HG03108 (cell line): ENCODE data around the gene CYP2D6.
"Not testable (repeated sequence)": the region's sequence is repeated elsewhere in the genome, so short reads cannot be mapped to it uniquely, and the experiment has no call there.

Experiments
- ATAC-seq: cut with Tn5 transposase; IDR thresholded peaks from one replicate; pipeline ENCODE4 v1.9.1; 2021; ENCODE audit warnings: moderate library complexity; ENCODE audit not compliant: unreplicated experiment

Gene CYP2D6

DNA sequence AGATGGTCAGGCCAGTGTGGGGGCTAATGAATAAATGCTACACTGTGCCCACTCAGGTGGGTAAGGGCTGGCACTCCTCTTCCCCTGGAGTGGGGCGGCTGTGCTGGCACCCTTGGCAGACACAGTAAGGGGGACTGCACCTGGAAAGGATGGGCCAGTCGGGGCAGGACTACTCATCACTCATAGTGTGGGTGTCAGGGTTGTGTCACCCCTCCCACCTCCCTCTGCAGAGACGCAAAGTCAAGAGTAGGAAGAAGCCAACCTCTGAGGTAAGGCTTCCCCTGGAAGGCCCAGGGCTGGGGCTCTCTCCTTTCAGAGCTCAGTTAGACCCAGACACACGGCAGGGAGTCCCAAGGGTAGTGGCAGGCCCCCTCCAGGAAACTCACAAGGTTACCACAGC, 5.1 kb upstream of the CYP2D6 start:
- ATAC-seq, result not testable (repeated sequence)

GRCh38 chr22:42134100-42135020, 3.8 kb upstream of the CYP2D6 start:
- ATAC-seq, result no peak

GRCh38 chr22:42132457-42132856, 1.8 kb upstream of the CYP2D6 start:
- no peak for ATAC-seq

- ATAC-seq, result no peak
Observed at GRCh38 chr22:42131562-42131961, 952 bp upstream of the CYP2D6 start.

DNA sequence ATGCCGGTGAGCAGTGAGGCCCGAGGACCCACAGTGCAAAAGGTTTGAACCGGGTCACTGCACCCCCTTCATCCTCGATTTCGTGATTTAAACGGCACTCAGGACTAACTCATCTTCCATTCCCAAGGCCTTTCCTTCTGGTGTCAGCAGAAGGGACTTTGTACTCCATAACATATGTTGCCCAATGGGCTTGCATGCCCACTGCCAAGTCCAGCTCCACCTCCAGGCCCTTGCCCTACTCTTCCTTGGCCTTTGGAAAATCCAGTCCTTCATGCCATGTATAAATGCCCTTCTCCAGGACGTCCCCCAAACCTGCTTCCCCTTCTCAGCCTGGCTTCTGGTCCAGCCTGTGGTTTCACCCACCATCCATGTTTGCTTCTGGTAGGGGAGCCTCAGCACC, 428 bp downstream of the CYP2D6 start:
- not testable (repeated sequence) for ATAC-seq

GRCh38 chr22:42128776-42129694, 1.6 kb downstream of the CYP2D6 start:
- ATAC-seq, result not testable (repeated sequence)

DNA sequence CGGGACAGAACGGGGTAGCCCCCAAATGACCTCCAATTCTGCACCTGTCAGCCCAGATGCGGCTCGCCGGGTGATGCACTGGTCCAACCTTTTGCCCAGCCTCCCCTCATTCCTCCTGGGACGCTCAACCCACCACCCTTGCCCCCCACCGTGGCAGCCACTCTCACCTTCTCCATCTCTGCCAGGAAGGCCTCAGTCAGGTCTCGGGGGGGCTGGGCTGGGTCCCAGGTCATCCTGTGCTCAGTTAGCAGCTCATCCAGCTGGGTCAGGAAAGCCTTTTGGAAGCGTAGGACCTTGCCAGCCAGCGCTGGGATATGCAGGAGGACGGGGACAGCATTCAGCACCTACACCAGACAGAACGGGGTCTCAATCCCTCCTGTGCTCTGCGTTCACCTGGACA, 2.6 kb downstream of the CYP2D6 start:
- ATAC-seq, result not testable (repeated sequence)

DNA sequence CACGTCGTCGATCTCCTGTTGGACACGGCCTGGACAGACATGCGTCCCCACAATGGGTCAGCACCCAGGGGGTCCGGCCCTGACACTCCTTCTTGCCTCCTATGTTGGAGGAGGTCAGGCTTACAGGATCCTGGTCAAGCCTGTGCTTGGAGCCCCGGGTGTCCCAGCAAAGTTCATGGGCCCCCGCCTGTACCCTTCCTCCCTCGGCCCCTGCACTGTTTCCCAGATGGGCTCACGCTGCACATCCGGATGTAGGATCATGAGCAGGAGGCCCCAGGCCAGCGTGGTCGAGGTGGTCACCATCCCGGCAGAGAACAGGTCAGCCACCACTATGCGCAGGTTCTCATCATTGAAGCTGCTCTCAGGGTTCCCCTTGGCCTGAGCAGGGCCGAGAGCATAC, 3.0 kb downstream of the CYP2D6 start:
- no peak for ATAC-seq

DNA sequence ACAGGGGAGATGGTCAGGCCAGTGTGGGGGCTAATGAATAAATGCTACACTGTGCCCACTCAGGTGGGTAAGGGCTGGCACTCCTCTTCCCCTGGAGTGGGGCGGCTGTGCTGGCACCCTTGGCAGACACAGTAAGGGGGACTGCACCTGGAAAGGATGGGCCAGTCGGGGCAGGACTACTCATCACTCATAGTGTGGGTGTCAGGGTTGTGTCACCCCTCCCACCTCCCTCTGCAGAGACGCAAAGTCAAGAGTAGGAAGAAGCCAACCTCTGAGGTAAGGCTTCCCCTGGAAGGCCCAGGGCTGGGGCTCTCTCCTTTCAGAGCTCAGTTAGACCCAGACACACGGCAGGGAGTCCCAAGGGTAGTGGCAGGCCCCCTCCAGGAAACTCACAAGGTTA, 7.1 kb downstream of the CYP2D6 start:
- ATAC-seq, result not testable (repeated sequence)

DNA sequence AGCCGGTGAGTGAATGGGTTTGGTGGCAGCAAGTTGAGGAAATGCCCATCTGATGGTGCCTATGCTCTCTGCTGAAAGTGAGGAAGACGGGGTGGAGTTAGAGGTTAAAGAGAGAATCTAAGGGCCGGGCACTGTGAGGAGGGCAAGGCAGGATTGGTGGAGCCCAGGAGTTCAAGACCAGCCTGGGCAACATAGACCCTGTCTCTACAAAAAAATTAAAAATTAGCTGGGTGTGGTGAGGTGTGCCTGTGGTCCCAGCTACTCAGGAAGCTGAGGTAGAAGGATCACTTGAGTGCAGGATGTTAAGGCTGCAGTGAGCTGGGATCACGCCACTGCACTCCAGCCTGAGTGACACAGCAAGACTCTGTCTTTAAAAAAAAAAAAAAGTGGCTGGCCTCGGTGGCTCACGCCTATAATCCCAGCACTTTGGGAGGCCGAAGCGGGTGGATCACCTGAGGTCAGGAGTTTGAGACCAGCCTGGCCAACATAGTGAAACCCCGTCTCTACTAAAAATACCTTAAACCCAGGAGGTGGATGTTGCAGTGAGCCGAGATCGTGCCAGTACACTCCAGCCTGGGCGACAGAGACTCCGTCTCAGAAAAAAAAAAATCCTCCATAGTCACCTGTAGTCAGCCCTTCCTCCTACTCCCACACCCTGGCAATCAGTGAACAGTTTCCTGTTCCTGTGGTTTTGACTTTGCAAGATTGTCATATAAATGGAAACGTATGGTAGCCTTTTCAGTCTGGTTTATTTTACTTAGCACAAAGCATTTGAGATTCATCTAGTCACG, 10.2 kb downstream of the CYP2D6 start:
- ATAC-seq, result not testable (repeated sequence)

GRCh38 chr22:42116848-42117424, 13.7 kb downstream of the CYP2D6 start:
- no peak for ATAC-seq

DNA sequence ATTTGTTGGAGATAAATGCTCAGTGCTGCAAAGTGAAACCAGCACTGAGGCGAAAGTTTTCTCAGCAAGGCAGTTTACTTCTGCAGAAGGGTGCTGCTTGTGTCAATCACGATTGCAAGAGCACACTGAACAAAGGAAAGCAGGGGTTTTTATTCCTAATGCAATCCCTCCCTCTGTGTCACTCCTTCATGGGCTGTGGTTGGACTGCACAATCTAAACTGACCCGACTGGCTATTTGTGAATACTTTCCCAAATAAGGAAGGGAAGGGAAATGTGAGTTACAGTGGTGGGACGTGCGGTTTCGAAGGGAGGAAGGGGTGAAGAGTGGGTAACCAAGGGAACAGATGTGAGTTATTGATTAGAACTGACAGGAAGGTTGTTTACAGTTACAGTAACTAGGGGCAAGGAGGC, 15.2 kb downstream of the CYP2D6 start:
- ATAC-seq, result not testable (repeated sequence)

DNA sequence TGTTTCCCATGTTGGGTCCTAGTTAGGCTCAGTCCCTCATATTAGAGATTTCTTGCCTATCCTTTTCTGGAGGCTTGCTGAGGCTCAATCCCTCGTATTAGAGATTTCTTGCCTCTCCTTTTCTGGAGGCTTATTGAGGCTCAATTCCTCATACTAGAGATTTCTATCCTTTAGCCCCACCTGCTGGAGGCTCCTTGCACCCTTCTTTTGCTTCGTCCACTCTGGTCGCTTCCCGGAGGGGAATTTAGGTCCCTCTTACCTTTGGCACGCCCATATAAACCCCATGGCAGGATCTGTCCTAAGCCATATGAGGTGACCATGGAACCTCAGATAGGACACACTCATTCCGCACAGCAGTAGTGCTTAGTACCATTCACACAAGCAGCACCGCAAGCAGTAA, 15.9 kb downstream of the CYP2D6 start:
- no peak for ATAC-seq

GRCh38 chr22:42112793-42113192, 17.8 kb downstream of the CYP2D6 start:
- not testable (repeated sequence) for ATAC-seq

DNA sequence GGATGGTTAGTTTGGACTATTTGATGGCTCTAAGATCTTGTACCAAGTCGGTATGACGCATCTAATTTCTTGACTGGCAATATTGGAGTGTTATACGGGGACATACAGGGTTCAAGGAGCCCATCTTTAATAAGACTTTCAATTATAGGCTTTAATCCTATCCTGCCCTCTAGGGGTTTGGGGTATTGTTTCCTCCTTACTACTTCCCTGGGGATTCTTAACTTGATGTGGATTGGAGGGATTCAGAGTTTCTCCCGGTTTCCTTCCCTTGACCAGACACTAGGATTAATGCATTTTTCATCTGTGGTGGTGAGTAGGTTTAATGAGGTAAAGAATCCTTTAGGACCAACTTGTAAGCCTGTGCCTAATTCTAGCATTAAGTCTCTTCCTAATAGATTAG, 18.8 kb downstream of the CYP2D6 start:
- no peak for ATAC-seq

- ATAC-seq, result no peak
Observed at GRCh38 chr22:42108848-42109247, 21.8 kb downstream of the CYP2D6 start.

DNA sequence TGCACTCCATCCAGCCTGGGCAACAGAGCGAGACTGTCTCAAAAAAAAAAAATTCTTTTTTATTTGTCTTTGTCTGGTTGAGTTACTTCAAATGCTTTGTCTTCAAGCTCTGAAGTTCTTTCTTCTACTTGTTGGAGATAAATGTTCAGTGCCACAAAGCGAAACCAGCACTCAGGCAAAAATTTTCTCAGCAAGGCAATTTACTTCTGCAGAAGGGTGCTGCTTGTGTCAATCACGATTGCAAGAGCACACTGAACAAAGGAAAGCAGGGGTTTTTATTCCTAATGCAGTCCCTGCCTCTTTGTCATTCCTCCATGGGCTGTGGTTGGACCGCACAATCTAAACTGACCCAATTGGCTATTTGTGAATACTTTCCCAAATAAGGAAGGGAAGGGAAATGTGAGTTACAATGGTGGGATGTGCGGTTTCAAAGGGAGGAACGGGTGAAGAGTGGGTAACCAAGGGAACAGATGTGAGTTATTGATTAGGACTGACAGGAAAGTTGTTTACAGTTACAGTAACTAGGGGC, 26.2 kb downstream of the CYP2D6 start:
- ATAC-seq, result not testable (repeated sequence)

DNA sequence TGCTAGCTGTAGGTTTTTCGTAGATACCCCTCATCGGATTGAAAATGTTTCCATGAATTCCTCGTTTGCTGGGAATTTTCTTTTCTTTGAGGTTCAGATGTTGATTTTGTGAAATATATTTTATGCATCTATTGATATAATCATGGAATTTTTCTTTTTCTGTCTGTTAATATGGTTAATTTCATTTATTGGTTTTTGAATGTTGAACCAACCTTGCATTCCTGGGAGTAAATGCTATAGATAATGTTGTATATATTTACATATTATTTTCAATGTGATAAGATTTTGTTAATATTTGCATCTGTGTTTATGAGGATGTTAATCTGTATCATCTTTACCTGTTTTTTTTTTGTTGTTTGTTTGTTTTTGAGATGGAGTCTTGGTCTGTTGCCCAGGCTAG, 29.4 kb downstream of the CYP2D6 start:
- ATAC-seq, result no peak

DNA sequence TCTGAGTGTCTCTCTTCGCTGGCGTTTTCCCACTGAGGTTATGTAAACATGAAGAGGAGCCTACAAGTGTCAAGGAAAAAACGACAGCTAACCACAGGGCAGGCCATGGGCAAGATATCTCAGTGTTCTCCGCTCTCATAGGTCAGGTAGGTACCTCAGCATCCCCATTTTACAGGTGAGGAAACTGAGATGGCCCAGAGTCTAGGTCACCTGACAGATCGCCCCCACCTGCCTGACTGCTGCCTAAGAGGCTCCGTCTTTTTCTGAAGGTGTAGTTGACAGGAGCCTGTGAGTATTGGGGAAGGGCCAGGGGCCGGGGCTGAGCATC, 39.2 kb downstream of the CYP2D6 start:
- ATAC-seq, result no peak
